Airway epithelial cell (primary cell): ENCODE data around the gene ST3GAL6. TPM values are rescaled to one million over a fixed set of nuclear protein-coding genes. Genes with fewer than 3 reads are reported as not detected.

ENCODE experiments used
- total RNA-seq: library from RNA; depleted of rRNA; stranded (reverse); fragments of >200 nt; gene quantifications from 2 replicates; pipeline ENCODE4 v1.2.3, GENCODE V29; 2015

The ST3GAL6 gene, protein sequence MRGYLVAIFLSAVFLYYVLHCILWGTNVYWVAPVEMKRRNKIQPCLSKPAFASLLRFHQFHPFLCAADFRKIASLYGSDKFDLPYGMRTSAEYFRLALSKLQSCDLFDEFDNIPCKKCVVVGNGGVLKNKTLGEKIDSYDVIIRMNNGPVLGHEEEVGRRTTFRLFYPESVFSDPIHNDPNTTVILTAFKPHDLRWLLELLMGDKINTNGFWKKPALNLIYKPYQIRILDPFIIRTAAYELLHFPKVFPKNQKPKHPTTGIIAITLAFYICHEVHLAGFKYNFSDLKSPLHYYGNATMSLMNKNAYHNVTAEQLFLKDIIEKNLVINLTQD
- total RNA-seq, result 1.3 and 3.2 TPM in 2 replicates

DNA sequence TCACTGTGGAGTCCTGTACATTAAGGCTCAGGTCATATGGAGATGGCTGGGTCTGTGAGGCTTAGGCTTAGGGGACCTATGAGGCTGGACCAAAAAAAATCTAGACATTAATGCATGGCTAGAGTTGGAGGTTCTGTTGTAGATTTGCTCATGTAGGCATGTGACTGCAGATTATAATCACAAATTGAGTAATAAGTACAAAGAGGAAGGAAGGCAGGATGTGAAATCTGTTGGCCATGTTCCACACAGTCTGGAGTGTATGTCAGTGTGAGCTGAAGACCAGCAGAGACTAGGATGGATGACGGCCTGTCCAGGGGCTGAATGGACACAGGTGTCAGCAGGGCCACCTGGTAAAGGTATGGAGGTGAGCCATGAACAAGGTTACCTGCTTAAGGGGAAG lies at the start of gene ST3GAL6:
Gene ST3GAL6 (plus strand): TSS at position 265 of the 400 bp plus-strand sequence. CDS start 5,101 bp downstream, outside the sequence.

Other genes with a start within 250 kb of the ST3GAL6 start
- gene CLDND1, start 240.4 kb upstream of the ST3GAL6 start, total RNA-seq, result 75.1 and 114 TPM in 2 replicates
- not detected in 2 replicates for gene GPR15, start 231.4 kb upstream of the ST3GAL6 start, total RNA-seq
- gene CPOX, start 169.7 kb upstream of the ST3GAL6 start, total RNA-seq, result 44.5 and 50.1 TPM in 2 replicates
- 74.5 and 86.6 TPM in 2 replicates for gene DCBLD2, start 138.4 kb downstream of the ST3GAL6 start, total RNA-seq